Naive thymus-derived CD8-positive, alpha-beta T cell (primary cell): ENCODE measurements around the gene PLA2G4C. TPM values are rescaled to one million over a fixed set of nuclear protein-coding genes. Genes with fewer than 3 reads are reported as not detected.

Source experiments
- ATAC-seq, 2 donors: fragments of 150-1000 bp; cut with Tn5 transposase in 1 of 2; sonication (Bioruptor Pico), chemical (Tn5 transposase) in 1 of 2; 1 replicate in 1 of 2; 2 replicates in 1 of 2; pipeline ENCODE4 v1.10.0; 2021; ENCODE audit warnings: mild to moderate bottlenecking in 2 of 2, moderate library complexity in 2 of 2
- POLR2A ChIA-PET: fragments of 350-600 bp; sonication (Branson Sonifier 250); formaldehyde crosslinking; loops from one replicate; lab custom pipeline; 2021; ENCODE audit warnings: antibody characterized with exemption; lab: Charles Lee
- DNase-seq, 10 donors: peaks; one replicate each; pipeline versions ENCODE4 v3.0.0 to v3.0.0-alpha.2; 2020 to 2022
- H3K27ac Mint-ChIP-seq, 10 donors: one replicate each; pipeline ENCODE4 v1.8.0; 2020 to 2022; ENCODE audit warnings: mild to moderate bottlenecking in 10 of 10, mixed read lengths in 10 of 10, moderate library complexity in 4 of 10, inconsistent platforms in 1 of 10
- H3K27me3 Mint-ChIP-seq, 5 donors: one replicate each; pipeline ENCODE4 v1.8.0; 2021 to 2022; ENCODE audit warnings: mixed read lengths in 5 of 5
- H3K36me3 Mint-ChIP-seq, 3 donors: one replicate each; pipeline ENCODE4 v1.8.0; 2020 to 2022; ENCODE audit warnings: mixed read lengths in 3 of 3, mild to moderate bottlenecking in 2 of 3, inconsistent platforms in 1 of 3
- H3K4me1 Mint-ChIP-seq, 4 donors: one replicate each; pipeline ENCODE4 v1.8.0; 2021 to 2022; ENCODE audit warnings: mixed read lengths in 4 of 4
- H3K4me3 Mint-ChIP-seq, 10 donors: one replicate each; pipeline ENCODE4 v1.8.0; 2020 to 2022; ENCODE audit warnings: mild to moderate bottlenecking in 10 of 10, mixed read lengths in 10 of 10, moderate library complexity in 6 of 10, inconsistent platforms in 1 of 10
- H3K9me3 Mint-ChIP-seq, 9 donors: one replicate each; pipeline ENCODE4 v1.8.0; 2020 to 2022; ENCODE audit warnings: mixed read lengths in 9 of 9, mild to moderate bottlenecking in 3 of 9, inconsistent platforms in 1 of 9, moderate library complexity in 1 of 9
- polyA plus RNA-seq, 3 donors: library from polyadenylated mRNA; unstranded; fragments of 300-500 nt; fragmentation: Illumina TruSeq; gene quantifications; one replicate each; pipeline ENCODE4 v1.2.3, GENCODE V29; 2021
- total RNA-seq, 8 experiments: library from RNA in 2 of 8; stranded (reverse) in 2 of 8; gene quantifications; one replicate each; pipeline ENCODE4 v1.2.3 and lab custom pipeline; 2021 to 2026

PLA2G4C gene
- total and polyA plus RNA-seq, 5 experiments from 2014 or later = 0.39 to 2.7 (median 1.2) TPM; not detected in 1

- ATAC-seq (no peak), DNase-seq (no peak)
- Mint-ChIP-seq H3K36me3 (no peaks in the 10 kb centered on the region), H3K27ac (no peak overlapping the region), H3K4me3 (no peak overlapping the region), H3K9me3 (peaks cover 0 to 5% (median 0%) of the 10 kb centered on the region in 9 donors), H3K27me3 (peaks cover 9 to 41% (median 24%) of the 10 kb centered on the region in 5 donors), H3K4me1 (no peaks in the 10 kb centered on the region)
- POLR2A ChIA-PET = no interaction called here
Observed at GRCh38 chr19:48000846-48001245, 109.8 kb downstream of the PLA2G4C start.

DNA sequence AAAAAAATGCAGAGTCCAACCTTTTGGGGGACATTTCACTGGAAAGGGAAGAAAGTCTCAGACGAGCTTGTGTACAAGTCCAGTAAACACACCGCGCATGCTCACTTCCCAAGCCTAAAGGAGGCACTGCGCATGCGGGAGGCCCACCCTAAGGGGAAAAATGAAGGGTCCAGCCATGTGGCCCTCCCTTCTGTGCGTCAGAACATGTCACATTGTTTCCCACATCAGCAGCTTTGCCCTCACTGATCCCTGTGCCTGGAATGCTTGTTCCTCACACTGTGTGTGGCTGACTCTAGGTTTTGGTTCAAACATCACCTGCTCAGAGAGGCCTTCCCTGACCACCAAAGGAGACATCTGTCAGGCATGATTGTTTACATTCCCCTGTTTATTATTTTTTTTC lies 111.8 kb downstream of the PLA2G4C start:
- Mint-ChIP-seq H3K4me3 (no peak overlapping the region), H3K9me3 (peaks cover 0 to 5% (median 0%) of the 10 kb centered on the region in 9 donors), H3K27ac (no peak overlapping the region), H3K36me3 (no peaks in the 10 kb centered on the region), H3K4me1 (no peaks in the 10 kb centered on the region), H3K27me3 (peaks cover 11 to 41% (median 20%) of the 10 kb centered on the region in 5 donors)
- POLR2A ChIA-PET = no interaction called here
- ATAC-seq (no peak), DNase-seq (no peak)

Other genes with a start within 250 kb of the PLA2G4C start
- not detected for gene SULT2A1, start 224.5 kb downstream of the PLA2G4C start, total RNA-seq
- gene SULT2A1, start 224.5 kb downstream of the PLA2G4C start, polyA plus RNA-seq = not detected
- gene BSPH1, start 118.6 kb downstream of the PLA2G4C start, total RNA-seq = not detected
- gene BSPH1, start 118.6 kb downstream of the PLA2G4C start, polyA plus RNA-seq = not detected
- gene ELSPBP1, start 116.2 kb downstream of the PLA2G4C start, total RNA-seq = not detected
- not detected for gene ELSPBP1, start 116.2 kb downstream of the PLA2G4C start, polyA plus RNA-seq
- gene CABP5, start 66.7 kb downstream of the PLA2G4C start, total RNA-seq = not detected
- not detected for gene CABP5, start 66.7 kb downstream of the PLA2G4C start, polyA plus RNA-seq
- 100 to 1,000 TPM; 129 to 131 TPM for gene LIG1, start 59.5 kb upstream of the PLA2G4C start, total RNA-seq
- 10 to 100 TPM; 27.6 to 32.8 (median 28.8) TPM for gene LIG1, start 59.5 kb upstream of the PLA2G4C start, polyA plus RNA-seq
- 1 to 10 TPM; 8.9 to 9.4 TPM for gene ZSWIM9, start 59.9 kb upstream of the PLA2G4C start, total RNA-seq
- gene ZSWIM9, start 59.9 kb upstream of the PLA2G4C start, polyA plus RNA-seq = 1 to 10 TPM in 1 of 3 donors, under 1 TPM in 2; 0.26 to 1.2 (median 0.91) TPM
- gene CARD8, start 145.1 kb upstream of the PLA2G4C start, total RNA-seq = 100 to 1,000 TPM; 301 to 314 TPM
- 100 to 1,000 TPM in 1 of 3 donors, 10 to 100 TPM in 2; 73.3 to 104 (median 87.7) TPM for gene CARD8, start 145.1 kb upstream of the PLA2G4C start, polyA plus RNA-seq
- not detected for gene ZNF114, start 159.3 kb upstream of the PLA2G4C start, total RNA-seq
- under 1 TPM in 1 of 3 donors, not detected in 2; 0.17 TPM for gene ZNF114, start 159.3 kb upstream of the PLA2G4C start, polyA plus RNA-seq
- gene EMP3, start 214.7 kb upstream of the PLA2G4C start, total RNA-seq = 100 to 1,000 TPM; 275 to 277 TPM
- gene EMP3, start 214.7 kb upstream of the PLA2G4C start, polyA plus RNA-seq = 100 to 1,000 TPM; 514 to 721 (median 617) TPM